ENCODE data around the gene ALCAM. TPM values are rescaled to one million over a fixed set of nuclear protein-coding genes. Genes with fewer than 3 reads are reported as not detected.

The ALCAM gene
- total RNA-seq, 1 experiment from 2014 or later, result 0.41 TPM

DNA sequence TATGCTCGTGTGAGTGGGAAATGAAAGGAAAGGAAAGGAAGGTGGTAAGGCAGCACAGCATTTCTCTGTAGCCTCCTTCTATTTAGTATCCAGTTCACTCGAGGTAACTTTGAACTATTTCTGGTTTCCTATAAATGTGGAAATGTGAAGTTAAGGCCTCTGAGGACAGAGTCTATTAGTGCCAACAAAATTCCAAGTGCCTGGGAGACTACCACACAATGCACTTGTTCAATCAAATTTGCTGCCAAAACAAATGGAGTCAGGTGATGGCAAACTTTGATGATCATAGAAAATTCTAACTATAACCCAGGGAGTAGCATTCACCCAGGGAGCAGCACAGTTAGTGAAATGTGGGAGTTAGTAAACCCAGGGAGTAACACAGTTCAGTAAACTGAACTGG, 155.1 kb downstream of the ALCAM start:
- TF ChIP-seq, protein P1, sequence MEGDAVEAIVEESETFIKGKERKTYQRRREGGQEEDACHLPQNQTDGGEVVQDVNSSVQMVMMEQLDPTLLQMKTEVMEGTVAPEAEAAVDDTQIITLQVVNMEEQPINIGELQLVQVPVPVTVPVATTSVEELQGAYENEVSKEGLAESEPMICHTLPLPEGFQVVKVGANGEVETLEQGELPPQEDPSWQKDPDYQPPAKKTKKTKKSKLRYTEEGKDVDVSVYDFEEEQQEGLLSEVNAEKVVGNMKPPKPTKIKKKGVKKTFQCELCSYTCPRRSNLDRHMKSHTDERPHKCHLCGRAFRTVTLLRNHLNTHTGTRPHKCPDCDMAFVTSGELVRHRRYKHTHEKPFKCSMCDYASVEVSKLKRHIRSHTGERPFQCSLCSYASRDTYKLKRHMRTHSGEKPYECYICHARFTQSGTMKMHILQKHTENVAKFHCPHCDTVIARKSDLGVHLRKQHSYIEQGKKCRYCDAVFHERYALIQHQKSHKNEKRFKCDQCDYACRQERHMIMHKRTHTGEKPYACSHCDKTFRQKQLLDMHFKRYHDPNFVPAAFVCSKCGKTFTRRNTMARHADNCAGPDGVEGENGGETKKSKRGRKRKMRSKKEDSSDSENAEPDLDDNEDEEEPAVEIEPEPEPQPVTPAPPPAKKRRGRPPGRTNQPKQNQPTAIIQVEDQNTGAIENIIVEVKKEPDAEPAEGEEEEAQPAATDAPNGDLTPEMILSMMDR (IDR thresholded peaks at IDR 0.05; ENCODE audit: insufficient read depth in 1 of 2, low read depth in 1 of 2, low read length in 1 of 2, severe bottlenecking in 1 of 2, unreplicated experiment in 1 of 2), result no peak
- Mint-ChIP-seq H3K27me3 (ENCODE audit: insufficient read depth, unreplicated experiment) (no peaks in the 10 kb centered on the region), H3K36me3 (ENCODE audit: insufficient read depth, unreplicated experiment) (no peaks in the 10 kb centered on the region), H3K27ac (ENCODE audit: unreplicated experiment) (no peak overlapping the region), H3K4me1 (ENCODE audit: low read depth, unreplicated experiment) (no peaks in the 10 kb centered on the region), H3K9me3 (ENCODE audit: unreplicated experiment) (no peaks in the 10 kb centered on the region), H3K4me3 (ENCODE audit: unreplicated experiment) (no peak overlapping the region)
- BruUV-seq (replicated peaks), result no TSS peak
- CTCF ChIA-PET, result no interaction called here
- intact Hi-C loops (cut with micrococcal nuclease; ENCODE audit: unreplicated experiment), result no loop called here
- H3K4me1 ChIP-seq, result no peaks in the 10 kb centered on the region
- no peaks in the 10 kb centered on the region for H3K27me3 ChIP-seq (replicated peaks; ENCODE audit: control insufficient read depth, insufficient read depth, low read length)
- POLR2A ChIA-PET, result no interaction called here
- no peaks in the 10 kb centered on the region for H3K9me3 ChIP-seq
- no peak for DNase-seq
- H3K36me3 ChIP-seq (ENCODE audit: control insufficient read depth, insufficient read depth, low read length), result no peaks in the 10 kb centered on the region
- no peak overlapping the region for H3K4me3 ChIP-seq (ENCODE audit: low read depth, low read length)

DNA sequence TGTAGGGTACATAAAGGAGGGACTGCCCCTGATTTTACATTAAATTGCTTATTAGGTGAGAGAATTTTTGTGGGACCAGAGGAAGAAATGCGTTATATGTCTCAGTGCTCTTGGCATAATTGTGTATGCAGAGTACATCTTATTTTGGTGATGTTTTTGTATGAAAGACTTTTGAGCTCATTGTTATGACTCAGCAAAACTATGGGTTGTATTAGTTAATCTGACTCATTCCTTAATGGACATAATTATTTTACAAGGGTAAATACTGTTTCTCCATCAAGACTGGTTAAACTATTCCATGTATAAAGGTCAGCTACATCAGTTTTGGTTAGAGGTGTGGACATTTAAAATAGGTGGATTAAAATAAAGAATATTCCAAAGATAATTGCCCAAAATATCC, 156.8 kb downstream of the ALCAM start:
- Histone ChIP-seq H3K27me3 (replicated peaks; ENCODE audit: control insufficient read depth, insufficient read depth, low read length) (no peaks in the 10 kb centered on the region), H3K4me3 (ENCODE audit: low read depth, low read length) (no peak overlapping the region), H3K9me3 (no peaks in the 10 kb centered on the region), H3K4me1 (no peaks in the 10 kb centered on the region), H3K36me3 (ENCODE audit: control insufficient read depth, insufficient read depth, low read length) (no peaks in the 10 kb centered on the region)
- CTCF ChIA-PET, result no interaction called here
- intact Hi-C loops (cut with micrococcal nuclease; ENCODE audit: unreplicated experiment), result no loop called here
- Mint-ChIP-seq H3K27me3 (ENCODE audit: insufficient read depth, unreplicated experiment) (no peaks in the 10 kb centered on the region), H3K9me3 (ENCODE audit: unreplicated experiment) (no peaks in the 10 kb centered on the region), H3K4me1 (ENCODE audit: low read depth, unreplicated experiment) (no peaks in the 10 kb centered on the region), H3K36me3 (ENCODE audit: insufficient read depth, unreplicated experiment) (no peaks in the 10 kb centered on the region), H3K27ac (ENCODE audit: unreplicated experiment) (no peak overlapping the region), H3K4me3 (ENCODE audit: unreplicated experiment) (no peak overlapping the region)
- no peak for DNase-seq
- POLR2A ChIA-PET, result no interaction called here
- TF ChIP-seq, protein P1 (IDR thresholded peaks at IDR 0.05; ENCODE audit: insufficient read depth in 1 of 2, low read depth in 1 of 2, low read length in 1 of 2, severe bottlenecking in 1 of 2, unreplicated experiment in 1 of 2), result no peak
- no TSS peak for BruUV-seq (replicated peaks)

DNA sequence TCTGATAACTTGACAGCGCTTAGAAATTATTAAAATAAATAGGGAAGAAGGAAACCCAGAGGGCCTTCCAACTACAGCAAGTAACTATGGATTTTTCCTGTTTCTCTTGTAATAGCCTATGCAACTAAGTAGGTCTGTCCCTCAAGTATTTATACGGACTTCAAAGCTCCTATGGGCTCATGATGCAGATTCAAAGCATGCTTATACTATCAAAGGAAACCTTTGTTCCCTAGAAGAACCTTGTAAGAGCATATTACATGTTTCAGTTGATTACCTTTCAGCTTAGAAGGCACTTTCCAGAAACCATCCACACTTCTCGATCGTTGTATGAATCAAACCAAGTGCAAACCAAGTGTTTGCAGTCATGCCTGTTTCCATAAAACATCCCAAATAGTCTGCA, 158.8 kb downstream of the ALCAM start:
- intact Hi-C loops (cut with micrococcal nuclease; ENCODE audit: unreplicated experiment), result no loop called here
- TF ChIP-seq, protein P1 (IDR thresholded peaks at IDR 0.05; ENCODE audit: insufficient read depth in 1 of 2, low read depth in 1 of 2, low read length in 1 of 2, severe bottlenecking in 1 of 2, unreplicated experiment in 1 of 2), result no peak
- no TSS peak for BruUV-seq (replicated peaks)

More for the DNA sequence above, 158.8 kb downstream of the ALCAM start:
- H3K4me3 Mint-ChIP-seq (ENCODE audit: unreplicated experiment), result no peak overlapping the region
- H3K27me3 Mint-ChIP-seq (ENCODE audit: insufficient read depth, unreplicated experiment), result no peaks in the 10 kb centered on the region
- H3K9me3 Mint-ChIP-seq (ENCODE audit: unreplicated experiment), result no peaks in the 10 kb centered on the region
- H3K27me3 ChIP-seq (replicated peaks; ENCODE audit: control insufficient read depth, insufficient read depth, low read length), result no peaks in the 10 kb centered on the region
- no peaks in the 10 kb centered on the region for H3K4me1 Mint-ChIP-seq (ENCODE audit: low read depth, unreplicated experiment)
- no peak overlapping the region for H3K4me3 ChIP-seq (ENCODE audit: low read depth, low read length)
- no peak for DNase-seq
- no peaks in the 10 kb centered on the region for H3K9me3 ChIP-seq
- ChIA-PET POLR2A (no interaction called here), CTCF (no interaction called here)
- no peaks in the 10 kb centered on the region for H3K36me3 ChIP-seq (ENCODE audit: control insufficient read depth, insufficient read depth, low read length)
- H3K27ac Mint-ChIP-seq (ENCODE audit: unreplicated experiment), result no peak overlapping the region
- no peaks in the 10 kb centered on the region for H3K36me3 Mint-ChIP-seq (ENCODE audit: insufficient read depth, unreplicated experiment)
- no peaks in the 10 kb centered on the region for H3K4me1 ChIP-seq
